Endothelial cell of umbilical vein (primary cell): Measurements from ENCODE around the gene CHCHD10. TPM values are rescaled to one million over a fixed set of nuclear protein-coding genes. Genes with fewer than 3 reads are reported as not detected.

Source experiments
- BruUV-seq: library from RNA; stranded (reverse); fragments of 400-500 nt; replicated peaks from 2 replicates; lab custom pipeline; 2021; lab: Mats Ljungman, UMichigan
- CTCF ChIA-PET: fragments of 300-600, 350-600 bp; sonication (Branson Sonifier 250); formaldehyde crosslinking; loops from one replicate; lab custom pipeline; 2021; ENCODE audit warnings: antibody characterized with exemption, inconsistent platforms; lab: Charles Lee
- POLR2A ChIA-PET: fragments of 300-600, 350-600 bp; sonication (Branson Sonifier 250); formaldehyde crosslinking; loops from one replicate; lab custom pipeline; 2021; ENCODE audit warnings: antibody characterized with exemption, inconsistent platforms; lab: Charles Lee
- DNase-seq: peaks from one replicate; pipeline ENCODE4 v3.0.0-alpha.2; 2011; ENCODE audit warnings: low read depth, low spot score
- FAIRE-seq: peaks from 2 replicates; lab custom pipeline; 2011; peaks lifted over from hg19 to GRCh38; lab: Jason Lieb, UNC
- H2AFZ ChIP-seq: 2 replicates; pipeline ENCODE4 v1.6.0; 2012; ENCODE audit warnings: low read depth, low read length, control low read depth, inconsistent platforms
- H3K27ac ChIP-seq: 2 replicates; pipeline ENCODE4 v1.5.1; 2011; ENCODE audit warnings: low read depth, mild to moderate bottlenecking, control low read depth, low read length, moderate library complexity; ENCODE audit not compliant: insufficient read depth
- H3K27me3 ChIP-seq, 2 experiments: 2 replicates each; pipeline versions ENCODE4 v1.6.0 to v1.6.1; 2011; ENCODE audit warnings: low read length in 2 of 2, mixed read lengths in 1 of 2; ENCODE audit not compliant: control insufficient read depth in 2 of 2, insufficient read depth in 2 of 2
- H3K36me3 ChIP-seq, 2 experiments: 2 replicates in 1 of 2; 3 replicates in 1 of 2; pipeline ENCODE4 v1.5.1; 2011; ENCODE audit warnings: low read length in 2 of 2, mild to moderate bottlenecking in 1 of 2, moderate library complexity in 1 of 2; ENCODE audit not compliant: control insufficient read depth in 2 of 2, insufficient read depth in 2 of 2; ENCODE audit errors: extremely low read depth in 1 of 2
- H3K4me1 ChIP-seq: 3 replicates; pipeline ENCODE4 v1.5.1; 2011; ENCODE audit warnings: mild to moderate bottlenecking, low read length; ENCODE audit not compliant: control insufficient read depth, insufficient read depth; ENCODE audit errors: extremely low read depth
- H3K4me2 ChIP-seq: 2 replicates; pipeline ENCODE4 v1.6.1; 2011; ENCODE audit warnings: low read length, control low read depth, mixed read lengths; ENCODE audit not compliant: insufficient read depth
- H3K4me3 ChIP-seq, 3 experiments: fragments of 200-600 bp in 1 of 3; sonication (generic), shearing (Covaris generic) in 1 of 3; replicated peaks in 1 of 3; 2 replicates each; pipeline ENCODE4 v1.5.1; 2011 to 2016; ENCODE audit warnings: control low read depth in 3 of 3, low read length in 3 of 3, mild to moderate bottlenecking in 2 of 3, inconsistent platforms in 1 of 3, low read depth in 1 of 3, moderate library complexity in 1 of 3; ENCODE audit not compliant: insufficient read depth in 1 of 3
- H3K79me2 ChIP-seq: 2 replicates; pipeline ENCODE4 v1.6.0; 2012; ENCODE audit warnings: low read length, inconsistent platforms; ENCODE audit not compliant: control insufficient read depth, insufficient read depth
- H3K9ac ChIP-seq: replicated peaks from 2 replicates; pipeline ENCODE3; 2011; ENCODE audit warnings: low read length, control low read depth; ENCODE audit not compliant: insufficient read depth; ENCODE audit errors: extremely low read depth
- H3K9me1 ChIP-seq: replicated peaks from 3 replicates; pipeline ENCODE4 v1.6.0; 2011; ENCODE audit warnings: mild to moderate bottlenecking, low read length; ENCODE audit not compliant: control insufficient read depth, insufficient read depth; ENCODE audit errors: extremely low read depth
- H3K9me3 ChIP-seq: replicated peaks from 2 replicates; pipeline ENCODE4 v1.5.1; 2012; ENCODE audit warnings: low read length, inconsistent platforms; ENCODE audit not compliant: control insufficient read depth, insufficient read depth
- H4K20me1 ChIP-seq: replicated peaks from 2 replicates; pipeline ENCODE3; 2011; ENCODE audit warnings: mild to moderate bottlenecking, low read length; ENCODE audit not compliant: control insufficient read depth, insufficient read depth; ENCODE audit errors: extremely low read depth
- CTCF ChIP-seq, 2 donors: IDR thresholded peaks; 1 replicate in 1 of 2; 2 replicates in 1 of 2; pipeline ENCODE4 v1.5.1; 2011; ENCODE audit warnings: low read length in 2 of 2, mild to moderate bottlenecking in 2 of 2, moderate library complexity in 2 of 2, control low read depth in 1 of 2, inconsistent platforms in 1 of 2, low read depth in 1 of 2; ENCODE audit not compliant: insufficient read depth in 1 of 2; ENCODE audit errors: extremely low read depth in 1 of 2
- EZH2 ChIP-seq: IDR thresholded peaks from 2 replicates; pipeline ENCODE4 v1.6.1; 2012; ENCODE audit warnings: borderline replicate concordance, low read depth, mild to moderate bottlenecking, moderate library complexity, low read length, inconsistent platforms; ENCODE audit not compliant: severe bottlenecking
- FOS ChIP-seq: IDR thresholded peaks from 2 replicates; pipeline ENCODE4 v1.6.1; 2011; ENCODE audit warnings: mild to moderate bottlenecking, low read length, moderate library complexity, borderline replicate concordance; ENCODE audit not compliant: insufficient read depth
- GATA2 ChIP-seq: IDR thresholded peaks from 2 replicates; pipeline ENCODE4 v1.7.0; 2011; ENCODE audit warnings: low read depth, mild to moderate bottlenecking, moderate library complexity, mixed read lengths, low read length; ENCODE audit not compliant: insufficient read length, insufficient read depth
- JUN ChIP-seq: IDR thresholded peaks from 2 replicates; pipeline ENCODE4 v1.6.1; 2011; ENCODE audit warnings: borderline replicate concordance, low read depth; ENCODE audit not compliant: insufficient read length, insufficient read depth
- MAX ChIP-seq: IDR thresholded peaks from 2 replicates; pipeline ENCODE4 v1.6.1; 2011; ENCODE audit not compliant: insufficient read depth, insufficient read length
- MYC ChIP-seq: IDR thresholded peaks from one replicate; pipeline ENCODE4 v1.6.1; 2011; ENCODE audit warnings: mild to moderate bottlenecking, low read depth, low read length
- POLR2A ChIP-seq: IDR thresholded peaks from 2 replicates; pipeline ENCODE4 v1.6.1; 2012; ENCODE audit warnings: low read depth, mild to moderate bottlenecking, control low read depth, low read length
- POLR2AphosphoS5 ChIP-seq: IDR thresholded peaks from 2 replicates; pipeline ENCODE4 v1.6.1; 2012; ENCODE audit warnings: low read depth, mild to moderate bottlenecking, control low read depth, low read length, moderate library complexity; ENCODE audit not compliant: insufficient read depth
- dilution Hi-C: fragments of 300-500 bp; cut with MboI; formaldehyde crosslinking; loops from one replicate; pipeline ENCODE4 v1.15.0; 2019; ENCODE audit warnings: low sequenced_read_pairs; ENCODE audit not compliant: extremely low pct_ligation_motif_present
- intact Hi-C: fragments of 100-400 bp; cut with micrococcal nuclease; formaldehyde crosslinking; loops from one replicate; pipeline ENCODE4 v1.10.0; 2022
- polyA plus RNA-seq, 4 experiments: library from polyadenylated mRNA; depleted of rRNA in 3 of 4; stranded (reverse) in 3 of 4; unstranded in 1 of 4; fragments of >200 nt; gene quantifications; 2 replicates each; pipeline versions ENCODE4 v1.2.1 to v1.2.3, GENCODE V29; 2011 to 2012; ENCODE audit warnings: missing spikeins in 1 of 4
- total RNA-seq: library from RNA; stranded (reverse); gene quantifications from 2 replicates; pipeline ENCODE4 v1.2.3, GENCODE V29; 2021

The CHCHD10 gene
- total and polyA plus RNA-seq, 2 donors (not counting 3 experiments of a cell fraction or from before 2014, with no cell fraction given): 28.1 to 75.6 TPM

GRCh38 chr22:23781065-23781464 is 13.3 kb upstream of the CHCHD10 start:
- ChIA-PET CTCF (interaction anchor here (1.4 kb wide), 1 partner anchor 69 kb away, joined by 3 read pairs; no protein-coding TSS in a partner anchor), POLR2A (no interaction called here)
- no peaks in the 10 kb centered on the region for H3K27me3 ChIP-seq
- no TSS peak for BruUV-seq
- H3K27ac ChIP-seq: no peak overlapping the region
- H3K4me1 ChIP-seq: no peaks in the 10 kb centered on the region
- H3K4me3 ChIP-seq: no peak overlapping the region
- H3K9me3 ChIP-seq: no peaks in the 10 kb centered on the region
- no peaks in the 10 kb centered on the region for H3K79me2 ChIP-seq
- H3K9me1 ChIP-seq: no peaks in the 10 kb centered on the region
- intact Hi-C loops (no loop called here), dilution Hi-C loops (no loop called here)
- no peak for TF ChIP-seq MYC
- TF ChIP-seq FOS: no peak
- TF ChIP-seq EZH2: no peak
- TF ChIP-seq MAX: no peak
- TF ChIP-seq GATA2: no peak
- no peak for TF ChIP-seq POLR2AphosphoS5
- no peak for TF ChIP-seq JUN
- no peak for TF ChIP-seq CTCF (IDR thresholded peaks at IDR 0.05; ENCODE audit: extremely low read depth in 1 of 2, insufficient read depth in 1 of 2, low read depth in 1 of 2, low read length in 2 of 2)
- no peak for TF ChIP-seq POLR2A
- H3K36me3 ChIP-seq: no peaks in the 10 kb centered on the region
- DNase-seq: no peak
- H3K4me2 ChIP-seq: no peak overlapping the region
- no peak for FAIRE-seq
- no peak overlapping the region for H3K9ac ChIP-seq
- H4K20me1 ChIP-seq: no peaks in the 10 kb centered on the region
- H2AFZ ChIP-seq: no peak overlapping the region
